Brain microvascular endothelial cell (primary cell): ENCODE data around the gene SETD5.

Experiments used
- DNase-seq: peaks from one replicate; pipeline ENCODE4 v3.0.0-alpha.2; 2020
- H3K27ac ChIP-seq: fragments of 250-450 bp; sonication (Bioruptor Pico); 2 replicates; pipeline ENCODE4 v1.5.1; 2020; ENCODE audit warnings: mild to moderate bottlenecking, moderate library complexity
- H3K27me3 ChIP-seq: fragments of 250-450 bp; sonication (Bioruptor Pico); replicated peaks from 2 replicates; pipeline ENCODE4 v1.5.1; 2020; ENCODE audit warnings: mild to moderate bottlenecking
- H3K36me3 ChIP-seq: fragments of 250-450 bp; sonication (Bioruptor Pico); replicated peaks from 2 replicates; pipeline ENCODE4 v1.5.1; 2020; ENCODE audit warnings: mild to moderate bottlenecking
- H3K4me3 ChIP-seq: 2 replicates; pipeline ENCODE4 v1.5.1; 2011; ENCODE audit warnings: low read depth, mild to moderate bottlenecking, control low read depth, low read length, moderate library complexity
- in situ Hi-C: cut with HindIII; loops from 2 replicates; pipeline ENCODE4 v1.10.0; 2017; ENCODE audit warnings: low sequenced_read_pairs, low pct_ligation_motif_present
- TF ChIP-seq, protein P1 (sequence below): IDR thresholded peaks from 2 replicates; pipeline ENCODE4 v1.5.1; 2011; ENCODE audit warnings: low read depth, mild to moderate bottlenecking, moderate library complexity, low read length, control low read depth, inconsistent platforms; ENCODE audit errors: missing control alignments

SETD5 gene

DNA sequence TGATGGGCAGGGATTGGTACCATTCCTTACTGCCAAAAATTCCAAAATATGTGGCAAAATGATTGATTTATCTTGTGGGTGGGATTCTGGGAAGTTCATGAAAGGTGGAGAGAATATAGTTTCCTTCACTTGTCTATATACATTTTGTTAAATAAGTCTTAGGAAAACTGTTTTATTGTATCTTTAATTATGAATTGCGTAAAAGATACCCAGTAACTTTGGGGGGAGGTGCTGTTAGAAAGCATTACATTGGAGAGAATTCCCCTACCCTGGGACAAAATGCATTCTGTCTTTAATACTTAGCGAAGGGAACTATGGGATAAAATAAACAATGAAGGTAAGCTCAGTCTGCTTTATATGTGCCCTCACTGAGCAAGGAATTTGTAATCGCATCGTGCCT lies 4.6 kb downstream of the SETD5 start:
- in situ Hi-C loops: no loop called here
- TF ChIP-seq, protein P1, sequence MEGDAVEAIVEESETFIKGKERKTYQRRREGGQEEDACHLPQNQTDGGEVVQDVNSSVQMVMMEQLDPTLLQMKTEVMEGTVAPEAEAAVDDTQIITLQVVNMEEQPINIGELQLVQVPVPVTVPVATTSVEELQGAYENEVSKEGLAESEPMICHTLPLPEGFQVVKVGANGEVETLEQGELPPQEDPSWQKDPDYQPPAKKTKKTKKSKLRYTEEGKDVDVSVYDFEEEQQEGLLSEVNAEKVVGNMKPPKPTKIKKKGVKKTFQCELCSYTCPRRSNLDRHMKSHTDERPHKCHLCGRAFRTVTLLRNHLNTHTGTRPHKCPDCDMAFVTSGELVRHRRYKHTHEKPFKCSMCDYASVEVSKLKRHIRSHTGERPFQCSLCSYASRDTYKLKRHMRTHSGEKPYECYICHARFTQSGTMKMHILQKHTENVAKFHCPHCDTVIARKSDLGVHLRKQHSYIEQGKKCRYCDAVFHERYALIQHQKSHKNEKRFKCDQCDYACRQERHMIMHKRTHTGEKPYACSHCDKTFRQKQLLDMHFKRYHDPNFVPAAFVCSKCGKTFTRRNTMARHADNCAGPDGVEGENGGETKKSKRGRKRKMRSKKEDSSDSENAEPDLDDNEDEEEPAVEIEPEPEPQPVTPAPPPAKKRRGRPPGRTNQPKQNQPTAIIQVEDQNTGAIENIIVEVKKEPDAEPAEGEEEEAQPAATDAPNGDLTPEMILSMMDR: no peak
- DNase-seq: no peak
- H3K4me3 ChIP-seq: peak overlapping the region; percentile 13
- peaks cover 2% of the 10 kb centered on the region for H3K36me3 ChIP-seq
- H3K27me3 ChIP-seq: no peaks in the 10 kb centered on the region
- H3K27ac ChIP-seq: peak overlapping the region; percentile 39

DNA sequence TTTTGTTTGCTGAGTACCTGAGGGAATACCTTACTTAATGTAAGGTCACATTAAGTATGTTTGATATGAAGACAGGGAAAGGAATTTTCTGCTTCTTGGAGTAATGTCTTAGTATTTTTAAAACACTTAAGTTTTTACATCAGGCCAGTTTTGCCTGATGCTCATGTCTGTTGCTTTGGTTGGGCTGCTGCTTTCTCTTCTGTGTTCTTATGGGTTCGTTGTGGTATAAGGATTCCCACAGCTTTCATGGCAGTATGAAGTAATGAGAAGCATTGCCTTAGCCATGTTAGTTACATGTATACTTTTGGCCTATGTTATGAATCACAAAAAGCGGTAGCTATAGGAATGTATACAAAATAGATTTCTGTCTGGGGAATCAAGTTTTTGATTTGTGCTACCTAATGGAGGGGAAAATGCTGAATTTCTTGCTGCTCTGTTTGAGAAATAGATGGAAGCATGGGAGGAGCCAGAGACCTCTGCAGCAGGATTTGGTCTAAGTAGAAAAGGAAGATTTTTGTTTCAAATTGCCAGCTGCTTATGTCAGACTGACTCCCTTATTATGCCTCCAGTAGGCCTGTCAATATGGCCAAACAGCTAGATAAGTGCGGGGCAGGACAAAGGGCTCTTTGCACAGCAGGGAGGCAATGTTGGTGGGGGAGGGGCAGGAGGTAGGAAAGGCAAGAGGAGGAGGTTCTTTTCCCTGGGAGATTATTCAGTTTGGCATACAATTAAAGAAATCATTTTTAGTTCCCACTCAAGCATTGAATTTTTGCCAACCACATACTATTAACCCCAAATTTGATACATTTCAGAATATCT lies 5.2 kb downstream of the SETD5 start:
- DNase-seq: peak; percentile 43
- Histone ChIP-seq H3K27me3 (no peaks in the 10 kb centered on the region), H3K27ac (peak overlapping the region; percentile 39), H3K36me3 (peaks cover 2% of the 10 kb centered on the region), H3K4me3 (peak overlapping the region; percentile 13)
- in situ Hi-C loops: no loop called here
- TF ChIP-seq, protein P1: no peak

DNA sequence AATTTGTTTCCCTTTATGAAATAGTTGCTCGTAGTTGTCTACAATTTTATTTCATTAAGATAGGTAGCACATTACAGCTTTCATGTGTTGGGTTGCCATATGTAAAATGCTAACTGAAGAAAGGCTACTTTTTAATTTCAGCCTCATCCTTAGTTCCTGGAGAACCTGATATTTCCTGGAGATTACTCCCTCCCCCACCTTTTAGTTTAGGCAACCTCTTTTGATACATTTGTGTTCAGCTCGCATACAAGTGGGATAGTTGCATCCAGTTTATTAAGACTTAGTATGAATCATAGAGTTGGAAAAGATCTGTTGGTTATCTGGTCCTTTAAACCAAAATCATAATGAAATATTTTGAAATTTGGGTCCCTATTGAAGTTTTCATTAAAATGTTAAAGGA lies 6.0 kb downstream of the SETD5 start:
- in situ Hi-C loops: no loop called here
- no peak for DNase-seq

DNA sequence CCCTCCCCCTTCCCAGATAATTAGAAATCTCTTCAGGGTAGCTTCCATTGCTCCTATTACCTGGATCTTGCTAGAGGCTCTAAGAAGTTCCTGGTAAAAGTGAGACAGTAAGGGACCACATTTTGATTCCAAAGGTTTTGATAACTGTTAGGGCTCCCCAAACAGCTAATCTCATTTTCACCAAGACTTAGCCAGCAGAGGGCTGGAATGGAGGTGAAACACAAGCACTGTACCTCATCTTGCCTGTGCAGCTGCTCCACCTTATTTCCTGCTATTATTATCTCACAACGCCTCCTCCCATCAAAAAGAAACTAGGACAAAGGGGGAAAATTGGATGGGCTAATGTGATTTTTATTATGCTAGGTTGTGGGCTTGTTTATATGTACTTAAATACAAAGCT lies 7.3 kb downstream of the SETD5 start:
- H3K4me3 ChIP-seq: no peak overlapping the region
- in situ Hi-C loops: no loop called here
- TF ChIP-seq, protein P1: peak; percentile 32
- no peak overlapping the region for H3K27ac ChIP-seq
- DNase-seq: no peak
- no peaks in the 10 kb centered on the region for H3K36me3 ChIP-seq
- H3K27me3 ChIP-seq: no peaks in the 10 kb centered on the region

More for the DNA sequence above, 6.0 kb downstream of the SETD5 start:
- H3K27me3 ChIP-seq: no peaks in the 10 kb centered on the region
- no peak overlapping the region for H3K4me3 ChIP-seq
- TF ChIP-seq, protein P1: no peak
- H3K27ac ChIP-seq: no peak overlapping the region
- H3K36me3 ChIP-seq: no peaks in the 10 kb centered on the region

DNA sequence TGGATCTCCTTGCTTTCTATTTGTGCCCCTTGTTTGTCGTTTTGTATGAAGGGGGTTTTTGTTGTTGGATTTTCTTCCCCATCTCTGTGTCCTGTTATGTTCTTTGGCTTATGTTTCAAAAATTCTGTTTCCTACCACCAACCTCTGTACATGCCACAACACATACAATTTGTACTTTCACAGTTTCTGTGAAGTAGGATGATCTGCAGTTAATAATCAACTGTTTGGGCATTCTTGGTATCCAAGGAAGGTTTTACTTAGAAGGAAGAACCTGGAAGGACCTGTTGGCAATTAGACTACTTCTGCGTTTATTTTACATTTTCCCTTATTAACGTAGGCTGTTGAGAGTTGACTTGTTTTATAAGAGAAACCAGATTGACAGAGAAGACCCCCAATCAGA lies 8.3 kb downstream of the SETD5 start:
- no peak overlapping the region for H3K27ac ChIP-seq
- TF ChIP-seq, protein P1: no peak
- no peaks in the 10 kb centered on the region for H3K36me3 ChIP-seq
- DNase-seq: no peak
- in situ Hi-C loops: no loop called here
- H3K27me3 ChIP-seq: no peaks in the 10 kb centered on the region
- no peak overlapping the region for H3K4me3 ChIP-seq
